HuH-7.5 (cell line): ENCODE data around the gene HOMER2.
"Not testable (repeated sequence)": the region's sequence is repeated elsewhere in the genome, so short reads cannot be mapped to it uniquely, and the experiment has no call there.

Experiments
- DNase-seq: peaks from one replicate; pipeline ENCODE4 v3.0.0; 2011; ENCODE audit warnings: low spot score

The HOMER2 gene

GRCh38 chr15:82831894-82832600 is 120.5 kb downstream of the HOMER2 start:
- DNase-seq = no peak

GRCh38 chr15:82830427-82831173 is 121.9 kb downstream of the HOMER2 start:
- DNase-seq = no peak

GRCh38 chr15:82829234-82829633 is 123.3 kb downstream of the HOMER2 start:
- no peak for DNase-seq

- DNase-seq = no peak
Observed at GRCh38 chr15:82828075-82828474, 124.4 kb downstream of the HOMER2 start.

- DNase-seq = no peak
Observed at GRCh38 chr15:82823049-82823448, 129.5 kb downstream of the HOMER2 start.

GRCh38 chr15:82821851-82822250 is 130.7 kb downstream of the HOMER2 start:
- not testable (repeated sequence) for DNase-seq

- not testable (repeated sequence) for DNase-seq
Observed at GRCh38 chr15:82821396-82821795, 131.1 kb downstream of the HOMER2 start.

GRCh38 chr15:82820128-82820527 is 132.4 kb downstream of the HOMER2 start:
- no peak for DNase-seq

GRCh38 chr15:82812994-82813393 is 139.5 kb downstream of the HOMER2 start:
- DNase-seq = no peak

GRCh38 chr15:82810890-82811426 is 141.6 kb downstream of the HOMER2 start:
- no peak for DNase-seq

GRCh38 chr15:82810061-82810889 is 142.2 kb downstream of the HOMER2 start:
- peak; percentile 37 for DNase-seq

- DNase-seq = peak; percentile 97
Observed at GRCh38 chr15:82809308-82810060, 143.0 kb downstream of the HOMER2 start, which contains the start of gene WHAMM. Gene WHAMM (plus strand): TSS chr15:82809628. CDS start chr15:82809727, 99 bp downstream.

- no peak for DNase-seq
Observed at GRCh38 chr15:82808634-82809041, 143.9 kb downstream of the HOMER2 start.

GRCh38 chr15:82807920-82808633 is 144.4 kb downstream of the HOMER2 start:
- DNase-seq = no peak

- DNase-seq = no peak
Observed at GRCh38 chr15:82805994-82806406, 146.5 kb downstream of the HOMER2 start, which contains the start of gene FSD2. Gene FSD2 (minus strand): TSS chr15:82806069. CDS start chr15:82787390, 18,679 bp downstream.

GRCh38 chr15:82804575-82804949 is 148.0 kb downstream of the HOMER2 start:
- DNase-seq = no peak

GRCh38 chr15:82803793-82804574 is 148.5 kb downstream of the HOMER2 start:
- DNase-seq = no peak

GRCh38 chr15:82802497-82802896 is 150.0 kb downstream of the HOMER2 start:
- no peak for DNase-seq

- DNase-seq = no peak
Observed at GRCh38 chr15:82799183-82799841, 153.2 kb downstream of the HOMER2 start.
